ENCODE data around the gene TAF1.
"Not testable (repeated sequence)": the region's sequence is repeated elsewhere in the genome, so short reads cannot be mapped to it uniquely, and the experiment has no call there.

TAF1 gene

DNA sequence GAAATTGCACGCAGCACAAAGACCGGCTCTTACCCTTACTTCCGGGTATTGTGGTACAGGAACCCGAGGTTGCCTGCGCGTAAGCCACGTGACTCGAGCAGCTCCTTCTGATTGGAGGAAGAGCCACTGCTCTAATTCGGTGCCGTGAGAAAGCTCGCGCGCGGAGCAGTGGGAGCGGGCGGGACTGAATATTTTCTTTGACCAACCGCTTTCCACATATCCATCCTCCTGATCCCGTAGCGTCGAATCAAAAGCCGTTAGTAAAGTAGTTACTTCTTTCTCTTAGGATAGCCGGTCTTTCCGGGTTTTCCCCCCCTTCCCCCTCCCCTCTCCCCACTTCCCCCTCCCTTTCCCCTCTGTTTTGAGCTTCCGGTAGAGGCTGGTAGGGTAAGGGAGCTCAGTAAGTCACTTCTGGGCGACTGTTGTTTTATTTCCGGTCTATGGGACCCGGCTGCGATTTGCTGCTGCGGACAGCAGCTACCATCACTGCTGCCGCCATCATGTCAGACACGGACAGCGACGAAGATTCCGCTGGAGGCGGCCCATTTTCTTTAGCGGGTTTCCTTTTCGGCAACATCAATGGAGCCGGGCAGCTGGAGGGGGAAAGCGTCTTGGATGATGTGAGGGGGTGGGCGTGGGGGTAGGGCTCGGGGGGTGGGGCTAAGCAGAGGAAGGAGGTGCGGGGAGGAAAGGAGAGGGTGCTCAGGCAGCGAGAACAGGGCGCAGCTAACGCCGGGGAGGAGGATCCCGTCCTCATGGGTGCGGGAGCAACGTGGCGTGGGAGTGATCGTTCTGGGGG, at the start of gene TAF1:
TSS of gene TAF1 (plus strand) at position 483 of the 799 bp plus-strand sequence. CDS start at position 501, 18 bp downstream.
- peak; percentile 94 for DNase-seq

- not testable (repeated sequence) for DNase-seq
These were observed 49.2 kb upstream of the TAF1 start for GRCh38 chrX:71316959-71317358.

DNA sequence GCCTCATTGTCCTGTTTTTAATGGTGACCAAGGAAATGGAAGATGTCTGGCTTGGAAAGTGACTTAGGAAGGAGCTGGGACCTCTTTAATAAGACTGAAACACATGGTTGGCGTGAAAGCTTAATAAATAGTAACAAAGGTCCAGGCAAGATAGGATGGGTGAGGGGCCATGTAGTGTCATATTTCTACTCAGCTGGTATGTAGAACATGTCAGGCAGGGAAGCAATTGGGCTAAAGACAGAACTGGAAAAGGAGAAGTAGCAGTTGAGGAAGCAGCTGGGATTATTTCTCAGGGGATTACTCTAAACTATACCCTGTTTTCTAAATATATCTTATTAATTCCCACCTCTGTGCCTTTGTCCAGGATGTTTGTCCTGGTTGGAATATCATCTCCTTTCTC, 46.0 kb upstream of the TAF1 start:
- peak; percentile 68 to 74 for DNase-seq

DNA sequence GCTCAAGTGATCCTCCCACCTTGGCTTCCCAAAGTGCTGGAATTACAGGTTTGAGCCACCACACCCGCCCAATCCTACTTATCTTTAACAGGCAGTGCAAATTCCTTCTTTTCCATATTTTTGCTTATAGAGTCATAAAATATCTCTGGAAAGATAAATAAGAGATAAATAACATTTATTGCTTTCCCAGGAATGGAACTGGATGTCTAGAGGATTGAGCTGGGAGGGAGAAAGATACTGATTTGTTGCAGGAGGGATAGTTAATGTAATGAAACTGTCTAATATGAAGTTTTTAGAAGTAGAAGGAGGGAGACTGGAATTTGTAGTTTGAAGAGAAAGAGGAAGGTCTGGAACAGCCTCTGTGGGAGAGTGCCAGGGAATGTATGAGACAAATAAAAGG, 44.4 kb upstream of the TAF1 start:
- DNase-seq = no peak

DNA sequence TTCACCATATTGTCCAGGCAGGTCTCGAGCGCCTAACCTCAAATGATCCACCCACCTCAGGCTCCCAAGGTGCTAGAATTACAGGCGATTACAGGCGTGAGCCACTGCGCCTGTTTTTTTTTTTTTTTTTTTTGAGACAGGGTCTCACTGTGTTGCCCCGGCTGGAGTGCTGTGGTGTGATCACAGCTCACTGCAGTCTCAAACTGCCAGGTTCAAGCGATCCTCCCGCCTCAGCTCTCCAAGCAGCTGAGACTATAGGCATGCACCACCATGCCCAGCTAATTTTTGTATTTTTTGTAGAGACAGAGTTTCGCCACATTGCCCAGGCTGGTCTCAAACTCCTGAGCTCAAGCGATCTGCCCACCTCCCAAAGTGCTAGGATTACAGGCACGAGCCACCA, 41.7 kb upstream of the TAF1 start:
- not testable (repeated sequence) for DNase-seq

DNA sequence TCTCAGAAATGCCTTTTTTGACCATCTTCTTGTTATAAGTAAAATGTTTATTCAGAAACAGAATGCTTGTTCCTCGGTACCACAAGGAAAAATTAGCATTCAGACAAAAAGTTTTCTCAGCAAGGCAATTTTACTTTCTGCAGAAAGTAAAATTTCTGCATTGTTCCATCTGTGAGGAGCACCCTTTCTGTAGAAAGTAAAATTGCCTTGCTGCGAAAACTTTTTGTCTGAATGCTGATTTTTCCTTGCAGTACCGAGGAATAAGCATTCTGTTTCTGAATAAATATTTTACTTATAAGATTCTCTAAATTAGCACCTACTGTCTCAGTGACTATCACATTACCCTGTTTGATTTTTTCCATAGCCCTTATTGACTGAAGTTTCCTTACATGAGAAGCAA, 39.8 kb upstream of the TAF1 start:
- DNase-seq = no peak

GRCh38 chrX:71349151-71349665, 16.9 kb upstream of the TAF1 start:
- not testable (repeated sequence) for DNase-seq

- not testable (repeated sequence) for DNase-seq
These were observed 16.3 kb upstream of the TAF1 start for GRCh38 chrX:71349867-71350266.

DNA sequence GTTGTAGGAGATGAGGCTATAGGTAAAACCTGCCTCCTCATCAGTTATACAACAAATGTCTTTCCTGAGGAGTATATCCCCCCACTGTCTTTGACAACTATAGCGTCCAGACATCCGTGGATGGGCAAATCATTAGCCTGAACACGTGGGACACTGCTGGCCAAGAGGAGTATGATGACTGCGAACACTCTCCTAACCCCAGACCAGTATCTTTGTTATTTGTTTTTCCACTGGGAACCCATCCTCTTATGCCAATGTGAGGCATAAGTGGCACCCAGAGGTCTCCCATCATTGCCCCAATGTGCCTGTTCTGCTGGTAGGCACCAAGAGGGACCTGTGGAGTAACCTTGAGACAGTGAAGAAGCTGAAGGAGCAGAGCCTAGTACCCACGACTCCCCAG, 13.7 kb upstream of the TAF1 start:
- DNase-seq = not testable (repeated sequence)

DNA sequence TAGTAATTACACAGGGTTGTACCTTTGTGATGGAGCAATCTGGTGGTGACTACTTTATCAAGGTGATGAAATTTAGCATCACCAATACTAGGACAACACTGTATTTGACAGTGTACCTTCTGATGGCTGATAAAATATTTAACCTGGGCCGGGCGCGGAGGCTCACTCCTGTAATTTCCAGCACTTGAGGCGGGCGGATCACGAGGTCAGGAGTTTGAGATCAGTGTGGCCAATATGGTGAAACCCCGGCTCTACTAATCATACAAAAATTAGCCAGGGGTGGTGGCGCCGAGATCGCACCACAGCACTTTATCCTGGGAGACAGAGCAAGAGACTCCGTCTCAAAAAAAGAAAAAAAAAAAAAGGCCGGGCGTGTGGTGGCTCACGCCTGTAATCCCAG, 1.9 kb upstream of the TAF1 start:
- no peak for DNase-seq

DNA sequence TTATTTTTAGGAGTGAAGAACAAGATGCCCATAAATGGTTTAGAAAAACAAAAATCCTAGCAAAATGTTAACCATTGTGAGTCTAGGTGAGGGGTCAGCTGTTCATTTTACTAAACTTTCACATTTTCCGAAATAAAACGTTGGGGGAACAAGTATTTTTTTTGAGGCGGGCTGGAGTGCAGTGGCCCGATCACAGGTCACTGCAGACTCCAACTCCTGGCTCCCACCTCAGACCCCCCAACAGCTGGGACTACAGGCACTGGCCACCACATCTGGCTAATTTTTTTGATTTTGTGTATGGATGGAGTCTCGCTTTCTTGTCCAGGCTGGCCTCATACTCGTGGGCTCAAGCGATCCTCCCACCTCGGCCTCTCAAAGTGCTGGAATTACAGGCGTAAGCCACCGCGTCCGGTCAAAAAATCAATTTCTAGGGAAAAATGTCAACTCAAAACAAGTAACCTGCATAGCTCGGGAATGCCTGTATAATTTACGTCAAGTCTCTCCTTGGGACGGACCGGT, 742 bp upstream of the TAF1 start:
- no peak for DNase-seq

DNA sequence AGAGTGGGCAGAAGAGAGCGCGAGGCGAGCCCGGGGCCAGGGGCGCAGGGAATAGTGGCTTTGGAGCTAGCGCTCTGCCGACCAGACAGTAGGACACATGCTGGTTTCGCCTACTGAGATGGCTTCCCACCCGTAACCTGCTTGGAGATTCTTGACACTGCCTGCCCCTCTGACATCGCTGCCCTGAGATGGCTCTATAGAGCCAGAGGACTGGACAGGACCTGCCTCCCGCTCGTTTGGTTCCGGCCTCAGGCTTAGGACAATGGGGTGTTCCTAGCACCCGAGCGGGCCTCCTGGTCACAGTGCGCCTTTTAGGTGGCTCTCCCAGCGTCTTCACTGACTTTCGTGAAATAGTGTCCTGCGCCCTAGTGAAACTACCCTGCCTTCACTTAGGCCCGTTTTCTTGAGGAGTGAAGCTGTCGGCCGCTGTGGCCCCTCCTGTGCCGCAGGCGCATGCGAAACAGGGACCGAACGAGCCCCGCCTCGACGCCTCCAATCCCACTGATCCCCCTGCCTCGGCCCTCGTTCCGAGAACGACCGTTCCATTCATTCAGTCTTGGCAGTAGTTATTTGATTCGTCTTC, 608 bp downstream of the TAF1 start:
- peak; percentile 5 to 16 for DNase-seq

DNA sequence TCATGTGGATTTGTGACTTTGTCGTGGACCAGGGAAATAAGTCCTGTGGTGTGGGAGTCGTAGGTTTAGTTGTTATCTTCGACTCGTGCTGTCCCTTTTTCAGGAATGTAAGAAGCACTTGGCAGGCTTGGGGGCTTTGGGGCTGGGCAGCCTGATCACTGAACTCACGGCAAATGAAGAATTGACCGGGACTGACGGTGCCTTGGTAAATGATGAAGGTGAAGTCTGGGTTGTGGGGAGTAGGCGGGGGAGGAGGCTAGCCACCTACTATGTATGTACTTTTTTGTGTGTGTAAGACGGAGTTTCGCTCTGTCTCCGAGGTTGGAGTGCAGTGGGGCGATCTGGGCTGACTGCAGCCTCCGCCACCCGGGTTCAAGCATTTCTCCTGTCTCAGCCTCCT, 1.2 kb downstream of the TAF1 start:
- peak in 1 of 2 experiments; percentile 0 for DNase-seq

- DNase-seq = no peak
These were observed 6.2 kb downstream of the TAF1 start for GRCh38 chrX:71372388-71372787.

GRCh38 chrX:71378732-71379131, 12.6 kb downstream of the TAF1 start:
- no peak for DNase-seq

DNA sequence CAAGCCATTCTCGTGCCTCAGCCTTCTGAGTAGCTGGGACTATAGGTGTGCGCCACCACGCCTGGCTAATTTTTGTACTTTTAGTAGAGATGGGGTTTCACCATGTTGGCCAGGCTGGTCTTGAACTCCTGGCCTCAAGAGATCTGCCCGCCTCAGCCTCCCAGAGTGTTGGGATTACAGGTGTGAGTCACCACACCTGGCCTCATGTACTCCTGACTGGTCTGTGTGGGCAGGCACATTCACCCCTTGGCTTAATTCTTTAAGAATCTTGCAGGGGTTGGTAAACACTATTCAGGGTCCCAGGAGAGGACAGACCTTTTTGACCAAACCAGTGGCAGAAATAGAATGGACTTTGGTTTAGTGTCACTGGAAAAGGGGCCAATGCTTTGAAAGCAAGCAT, 25.6 kb downstream of the TAF1 start:
- not testable (repeated sequence) for DNase-seq

DNA sequence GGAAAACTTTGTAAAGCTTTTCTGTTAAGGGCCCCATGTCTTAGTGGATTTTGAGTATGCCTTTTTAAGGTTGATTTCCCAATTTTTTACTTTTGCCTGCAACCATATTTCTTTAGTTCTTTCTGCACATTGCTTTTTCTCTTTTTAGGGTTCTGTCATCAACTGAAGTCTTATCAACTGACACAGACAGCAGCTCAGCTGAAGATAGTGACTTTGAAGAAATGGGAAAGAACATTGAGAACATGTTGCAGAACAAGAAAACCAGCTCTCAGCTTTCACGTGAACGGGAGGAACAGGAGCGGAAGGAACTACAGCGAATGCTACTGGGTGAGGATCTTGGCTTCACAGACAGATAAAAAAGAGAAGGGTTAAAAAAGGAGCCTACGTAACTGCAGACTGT, 27.8 kb downstream of the TAF1 start:
- no peak for DNase-seq

DNA sequence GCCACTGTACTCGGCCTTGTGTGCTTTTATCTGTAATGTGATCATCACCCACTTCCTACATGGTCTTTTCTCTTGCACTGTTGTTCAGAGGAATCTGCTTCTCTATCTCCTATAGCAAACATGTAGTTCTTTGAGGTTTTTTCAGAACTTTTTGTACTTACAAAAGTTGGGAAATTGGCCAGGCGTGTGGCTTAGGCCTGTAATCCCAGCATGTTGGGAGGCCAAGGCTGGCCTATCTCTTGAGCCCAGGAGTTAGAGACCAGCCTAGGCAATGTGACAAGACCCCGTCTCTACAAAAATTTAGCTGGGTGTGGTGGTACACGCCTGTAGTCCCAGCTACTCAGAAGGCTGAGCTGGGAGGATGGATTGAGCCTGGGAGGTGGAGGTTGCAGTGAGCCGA, 30.4 kb downstream of the TAF1 start:
- no peak for DNase-seq

DNA sequence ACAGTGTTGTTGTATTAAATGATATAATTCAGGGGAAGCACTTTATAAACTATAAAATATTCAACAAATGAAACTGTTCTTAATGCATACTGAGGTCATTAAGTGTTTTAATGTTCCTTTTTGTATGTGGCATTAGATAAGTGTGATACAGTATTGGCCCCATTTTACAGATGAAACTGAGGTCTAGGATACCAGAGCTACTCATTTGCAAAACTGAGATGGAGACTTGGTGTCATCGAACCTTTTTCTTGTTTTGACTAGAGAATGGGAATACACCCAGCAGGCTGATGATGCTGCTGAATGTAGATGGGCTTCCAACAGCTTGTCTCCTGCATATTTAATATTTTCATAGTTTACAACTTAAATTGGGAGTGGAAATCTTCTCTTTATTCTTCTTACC, 34.6 kb downstream of the TAF1 start:
- no peak for DNase-seq

- DNase-seq = peak in 1 of 2 experiments; percentile 40
These were observed 50.1 kb downstream of the TAF1 start for GRCh38 chrX:71416260-71416659.

DNA sequence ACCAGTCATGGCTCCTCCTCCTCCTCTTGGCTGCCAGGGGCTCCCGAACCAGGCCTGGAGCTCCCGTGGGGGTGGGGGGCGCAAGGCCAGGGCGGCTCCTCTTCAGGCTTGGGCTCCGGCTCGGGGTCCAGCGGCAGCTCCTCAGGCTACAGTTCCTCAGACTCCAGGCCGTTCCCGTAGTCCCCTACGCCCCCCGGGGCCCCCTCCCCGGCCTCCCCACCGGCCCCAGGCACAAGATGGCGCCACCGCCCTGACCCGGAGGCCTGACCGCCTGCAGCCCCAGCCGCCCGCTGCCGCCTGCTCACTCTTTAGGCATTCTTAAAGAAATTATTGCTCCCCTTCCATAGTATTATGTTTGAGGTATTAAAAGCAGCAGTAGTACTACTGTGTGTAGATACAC, 54.5 kb downstream of the TAF1 start:
- DNase-seq = no peak

- no peak for DNase-seq
These were observed 66.6 kb downstream of the TAF1 start for GRCh38 chrX:71432733-71433132.

DNA sequence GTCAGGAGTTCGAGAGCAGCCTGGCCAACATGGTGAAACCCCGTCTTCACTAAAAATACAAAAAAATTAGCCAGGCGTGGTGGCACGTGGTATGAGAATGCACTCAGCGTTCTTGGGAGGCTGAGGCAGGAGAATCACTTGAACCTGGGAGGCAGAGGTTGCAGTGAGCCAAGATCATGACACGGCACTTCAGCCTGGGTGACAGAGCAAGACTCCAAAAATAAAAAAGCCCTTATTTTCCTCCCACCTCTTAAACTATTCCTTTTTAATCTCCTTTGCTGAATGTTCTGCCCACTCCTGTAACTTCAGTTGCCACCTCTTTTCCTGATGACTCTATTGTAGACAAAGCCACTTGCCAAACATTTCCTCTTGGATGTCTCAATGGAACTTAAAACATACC, 72.6 kb downstream of the TAF1 start:
- DNase-seq = no peak

GRCh38 chrX:71439420-71439819, 73.3 kb downstream of the TAF1 start:
- no peak for DNase-seq

All from Kasumi-1 (cell line).